ENCODE results near the gene KAZN.

Gene KAZN

GRCh38 chr1:14996133-14997050, 397.9 kb downstream of the KAZN start:
- no peaks in the 10 kb centered on the region for H3K9me2 ChIP-seq (replicated peaks; ENCODE audit: insufficient read depth, low read length)
- no peak overlapping the region for H3K27ac ChIP-seq (ENCODE audit: low read length)
- DNase-seq: no peak
- TF ChIP-seq EZH2phosphoT487 (IDR thresholded peaks at IDR 0.05; ENCODE audit: low read length): no peak
- TF ChIP-seq EZH2 (optimal IDR thresholded peaks at IDR 0.05; ENCODE audit: low read depth, low read length): no peak
- TF ChIP-seq, protein P1, sequence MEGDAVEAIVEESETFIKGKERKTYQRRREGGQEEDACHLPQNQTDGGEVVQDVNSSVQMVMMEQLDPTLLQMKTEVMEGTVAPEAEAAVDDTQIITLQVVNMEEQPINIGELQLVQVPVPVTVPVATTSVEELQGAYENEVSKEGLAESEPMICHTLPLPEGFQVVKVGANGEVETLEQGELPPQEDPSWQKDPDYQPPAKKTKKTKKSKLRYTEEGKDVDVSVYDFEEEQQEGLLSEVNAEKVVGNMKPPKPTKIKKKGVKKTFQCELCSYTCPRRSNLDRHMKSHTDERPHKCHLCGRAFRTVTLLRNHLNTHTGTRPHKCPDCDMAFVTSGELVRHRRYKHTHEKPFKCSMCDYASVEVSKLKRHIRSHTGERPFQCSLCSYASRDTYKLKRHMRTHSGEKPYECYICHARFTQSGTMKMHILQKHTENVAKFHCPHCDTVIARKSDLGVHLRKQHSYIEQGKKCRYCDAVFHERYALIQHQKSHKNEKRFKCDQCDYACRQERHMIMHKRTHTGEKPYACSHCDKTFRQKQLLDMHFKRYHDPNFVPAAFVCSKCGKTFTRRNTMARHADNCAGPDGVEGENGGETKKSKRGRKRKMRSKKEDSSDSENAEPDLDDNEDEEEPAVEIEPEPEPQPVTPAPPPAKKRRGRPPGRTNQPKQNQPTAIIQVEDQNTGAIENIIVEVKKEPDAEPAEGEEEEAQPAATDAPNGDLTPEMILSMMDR (IDR thresholded peaks at IDR 0.05; ENCODE audit: low read length): no peak
- no peaks in the 10 kb centered on the region for H3K79me2 ChIP-seq (ENCODE audit: low read length)
- no peaks in the 10 kb centered on the region for H3K27me3 ChIP-seq (replicated peaks; ENCODE audit: insufficient read depth, low read length)
- H3K9ac ChIP-seq (ENCODE audit: low read length): no peak overlapping the region
- no peaks in the 10 kb centered on the region for H3K36me3 ChIP-seq (replicated peaks; ENCODE audit: insufficient read depth, low read length)
- no peaks in the 10 kb centered on the region for H3K4me1 ChIP-seq (ENCODE audit: low read length)
- H3K9me3 ChIP-seq (replicated peaks; ENCODE audit: insufficient read depth, low read length): no peaks in the 10 kb centered on the region
- H3F3A ChIP-seq (ENCODE audit: insufficient read depth, low read length): no peaks in the 10 kb centered on the region
- no peak overlapping the region for H3K4me2 ChIP-seq (ENCODE audit: low read depth, low read length)
- no peak overlapping the region for H3K4me3 ChIP-seq (ENCODE audit: low read length)
- H4K20me1 ChIP-seq (ENCODE audit: insufficient read depth, low read length): no peaks in the 10 kb centered on the region
- no peak overlapping the region for H2AFZ ChIP-seq (ENCODE audit: low read length)

DNA sequence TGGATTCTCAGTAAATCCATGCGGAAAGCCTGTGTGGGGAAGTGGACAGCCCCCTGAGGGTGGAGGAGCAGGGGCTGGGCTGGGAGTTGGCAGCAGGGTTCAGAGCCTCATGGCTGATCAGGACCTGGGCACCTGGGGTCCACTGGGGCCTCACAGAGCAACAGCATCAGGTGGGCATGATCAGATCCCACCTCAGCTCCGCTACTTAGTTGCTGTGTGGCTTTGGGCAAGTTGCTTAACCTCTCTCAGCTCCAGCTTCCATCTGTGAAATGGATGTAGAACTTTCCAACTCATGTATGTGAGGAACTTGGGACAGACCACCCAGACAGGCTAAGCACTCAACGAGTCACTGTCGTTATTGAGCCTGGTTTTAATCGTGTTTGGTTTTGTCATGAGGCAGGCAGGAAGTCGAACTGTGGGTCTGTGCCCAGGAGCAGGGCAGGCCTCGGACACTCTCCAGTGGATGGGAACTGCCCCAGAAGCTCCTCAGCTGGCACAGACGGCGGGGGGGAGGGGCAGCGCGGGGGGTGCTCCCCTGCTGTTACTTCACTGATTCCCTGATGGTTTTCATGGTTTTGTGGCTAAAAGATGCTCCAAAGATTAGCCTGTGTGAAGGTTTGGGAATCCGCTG, 399.3 kb downstream of the KAZN start:
- Histone ChIP-seq H3K9me2 (replicated peaks; ENCODE audit: insufficient read depth, low read length) (no peaks in the 10 kb centered on the region), H3K4me3 (ENCODE audit: low read length) (no peak overlapping the region), H3K4me2 (ENCODE audit: low read depth, low read length) (no peak overlapping the region), H3K9me3 (replicated peaks; ENCODE audit: insufficient read depth, low read length) (no peaks in the 10 kb centered on the region), H3K27me3 (replicated peaks; ENCODE audit: insufficient read depth, low read length) (no peaks in the 10 kb centered on the region), H3K27ac (ENCODE audit: low read length) (no peak overlapping the region), H4K20me1 (ENCODE audit: insufficient read depth, low read length) (no peaks in the 10 kb centered on the region), H3K4me1 (ENCODE audit: low read length) (no peaks in the 10 kb centered on the region), H2AFZ (ENCODE audit: low read length) (no peak overlapping the region), H3K36me3 (replicated peaks; ENCODE audit: insufficient read depth, low read length) (no peaks in the 10 kb centered on the region), H3K79me2 (ENCODE audit: low read length) (no peaks in the 10 kb centered on the region), H3F3A (ENCODE audit: insufficient read depth, low read length) (no peaks in the 10 kb centered on the region), H3K9ac (ENCODE audit: low read length) (no peak overlapping the region)
- no peak for DNase-seq
- no peak for TF ChIP-seq EZH2phosphoT487 (IDR thresholded peaks at IDR 0.05; ENCODE audit: low read length)

GRCh38 chr1:14999441-14999840, 401.0 kb downstream of the KAZN start:
- Histone ChIP-seq H3K9me2 (replicated peaks; ENCODE audit: insufficient read depth, low read length) (no peaks in the 10 kb centered on the region), H2AFZ (ENCODE audit: low read length) (no peak overlapping the region), H3K4me1 (ENCODE audit: low read length) (no peaks in the 10 kb centered on the region), H4K20me1 (ENCODE audit: insufficient read depth, low read length) (no peaks in the 10 kb centered on the region), H3K9ac (ENCODE audit: low read length) (no peak overlapping the region), H3K9me3 (replicated peaks; ENCODE audit: insufficient read depth, low read length) (no peaks in the 10 kb centered on the region), H3F3A (ENCODE audit: insufficient read depth, low read length) (no peaks in the 10 kb centered on the region), H3K4me2 (ENCODE audit: low read depth, low read length) (no peak overlapping the region), H3K36me3 (replicated peaks; ENCODE audit: insufficient read depth, low read length) (no peaks in the 10 kb centered on the region), H3K27me3 (replicated peaks; ENCODE audit: insufficient read depth, low read length) (no peaks in the 10 kb centered on the region), H3K4me3 (ENCODE audit: low read length) (no peak overlapping the region), H3K79me2 (ENCODE audit: low read length) (no peaks in the 10 kb centered on the region), H3K27ac (ENCODE audit: low read length) (no peak overlapping the region)
- no peak for DNase-seq
- TF ChIP-seq EZH2phosphoT487 (IDR thresholded peaks at IDR 0.05; ENCODE audit: low read length) (no peak), EZH2 (optimal IDR thresholded peaks at IDR 0.05; ENCODE audit: low read depth, low read length) (no peak)
- TF ChIP-seq, protein P1 (IDR thresholded peaks at IDR 0.05; ENCODE audit: low read length): no peak

All from MM.1S (cell line).